Posterior vena cava (tissue), 2 donors: ENCODE results near the gene CLMP. TPM values are rescaled to one million over a fixed set of nuclear protein-coding genes. Genes with fewer than 3 reads are reported as not detected.
"Not testable (repeated sequence)": the region's sequence is repeated elsewhere in the genome, so short reads cannot be mapped to it uniquely, and the experiment has no call there.

ENCODE experiments used
- DNase-seq: peaks from one replicate; pipeline ENCODE4 v3.0.0-alpha.2; 2020; ENCODE audit warnings: low spot score
- intact Hi-C, 2 donors: fragments of 100-400 bp; cut with DNase I; formaldehyde crosslinking; loops; one replicate each; pipeline versions ENCODE4 v1.14.1 to v1.14.2; 2022 to 2023
- total RNA-seq, 2 donors: library from RNA; stranded (reverse); fragmentation: NEBNext Ultra II Directional; extraction: Animal tissue kit (Norgen Biotek cat#: 25700); gene quantifications; one replicate each; pipeline ENCODE4 v1.2.1, GENCODE V29; 2021
- donor health status: DM: yes; HTN: yes; CAD: no.
- donor health status: DM: yes; HTN: yes; CAD: no.

Gene CLMP
- total RNA-seq, 2 donors from 2014 or later: 24.6 to 28.3 TPM

- DNase-seq: no peak
- intact Hi-C loops: no loop called here
These were observed 124.9 kb downstream of the CLMP start for GRCh38 chr11:123069908-123070821.

GRCh38 chr11:123065621-123066020, 129.4 kb downstream of the CLMP start:
- no peak for DNase-seq
- intact Hi-C loops: no loop called here

- intact Hi-C loops: no loop called here
These were observed 131.0 kb downstream of the CLMP start for GRCh38 chr11:123063826-123064657.

GRCh38 chr11:123062892-123063825, 131.9 kb downstream of the CLMP start:
- no peak for DNase-seq
- intact Hi-C loops: no loop called here

More at GRCh38 chr11:123063826-123064657, 131.0 kb downstream of the CLMP start:
- DNase-seq: no peak

- intact Hi-C loops: no loop called here
- peak; percentile 100 for DNase-seq
These were observed 132.7 kb downstream of the CLMP start for GRCh38 chr11:123062158-123062891.

GRCh38 chr11:123061403-123062157, 133.5 kb downstream of the CLMP start, which contains the start of gene HSPA8:
Gene HSPA8 (minus strand): TSS chr11:123062136. CDS start chr11:123061324, 812 bp downstream.
- intact Hi-C loops: no loop called here
- peak; percentile 92 for DNase-seq

- no peak for DNase-seq
- intact Hi-C loops: no loop called here
These were observed 134.6 kb downstream of the CLMP start for GRCh38 chr11:123060277-123061000.

GRCh38 chr11:123059041-123059920, 135.8 kb downstream of the CLMP start:
- intact Hi-C loops: not testable (repeated sequence)

GRCh38 chr11:123057661-123058305, 137.3 kb downstream of the CLMP start:
- no peak for DNase-seq
- intact Hi-C loops: no loop called here

More at GRCh38 chr11:123059041-123059920, 135.8 kb downstream of the CLMP start:
- DNase-seq: not testable (repeated sequence)

- DNase-seq: no peak
- intact Hi-C loops: no loop called here
These were observed 138.1 kb downstream of the CLMP start for GRCh38 chr11:123056835-123057491.

GRCh38 chr11:123055191-123055901, 139.7 kb downstream of the CLMP start:
- intact Hi-C loops: no loop called here
- no peak for DNase-seq

- intact Hi-C loops: no loop called here
- no peak for DNase-seq
These were observed 140.6 kb downstream of the CLMP start for GRCh38 chr11:123054301-123055065.

GRCh38 chr11:123052901-123053721, 141.9 kb downstream of the CLMP start:
- intact Hi-C loops: no loop called here
- no peak for DNase-seq
